NCI-H1417 (cell line): ENCODE measurements around the gene DPP9.

ENCODE experiments used
- DNase-seq, 3 experiments: peaks; one replicate each; lab custom pipeline; 2025; lab: John Stamatoyannopoulos, UW

The DPP9 gene

DNA sequence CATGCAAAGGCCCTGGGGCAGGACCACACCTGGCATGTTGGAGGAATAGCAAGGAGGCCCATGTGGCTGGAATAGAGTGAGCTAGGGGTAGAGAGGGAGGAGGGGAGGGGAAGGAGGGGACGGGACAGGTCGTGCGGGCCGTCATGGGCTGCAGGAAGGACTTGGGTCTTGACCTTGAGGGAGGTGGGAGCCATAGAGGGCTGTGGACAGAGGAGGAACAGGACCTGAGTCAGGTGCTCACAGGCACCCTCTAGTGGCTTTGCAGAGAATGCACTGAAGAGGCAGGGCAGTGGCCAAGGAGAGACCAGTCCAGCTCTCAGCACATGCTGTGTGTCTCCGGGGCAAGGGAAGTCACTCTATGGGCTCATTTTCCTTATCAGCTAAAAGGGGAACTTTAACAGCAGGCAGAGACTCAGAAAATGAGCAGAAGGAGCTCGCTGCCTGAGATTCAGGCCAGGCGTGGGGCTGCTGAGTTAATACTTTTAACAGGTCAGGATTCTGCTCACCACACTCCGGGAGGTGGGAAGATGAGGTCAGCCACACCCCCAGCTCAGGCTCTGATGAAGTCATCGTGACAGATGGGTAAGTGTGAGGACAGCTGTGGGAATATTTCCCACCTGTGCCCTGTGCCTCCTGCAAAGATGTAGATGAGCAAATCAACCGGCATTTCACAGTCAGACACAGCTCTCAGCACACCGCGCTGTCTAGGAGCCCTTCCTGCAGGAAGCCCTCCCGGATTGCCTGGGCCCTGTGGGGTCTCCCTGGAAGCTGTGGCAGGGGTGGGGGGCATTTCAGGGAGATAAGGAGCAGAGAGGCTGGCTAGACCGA, 90.3 kb downstream of the DPP9 start:
- DNase-seq = peak; percentile 33 to 62 (median 53)
